Stimulated activated CD4-positive, alpha-beta T cell treated with anti-CD3 and anti-CD28 coated beads, TNF-alpha, amount 100 ng/mL, for 4 hours (primary cell): ENCODE results near the gene LCAT.
A peak's percentile ranks its signal among the peaks of the same experiment; 100 is the strongest.
"Not testable (repeated sequence)": the region's sequence is repeated elsewhere in the genome, so short reads cannot be mapped to it uniquely, and the experiment has no call there.

Experiments
- DNase-seq, 3 experiments: peaks; one replicate each; pipeline ENCODE4 v3.0.0-alpha.2; 2020; ENCODE audit warnings: low read depth in 3 of 3

Gene LCAT

GRCh38 chr16:67943619-67944504 lies at the start of gene LCAT:
TSS of gene LCAT (minus strand) at chr16:67944120. CDS start at chr16:67944101, 19 bp downstream.
- no peak for DNase-seq

GRCh38 chr16:67993207-67994039 lies 49.5 kb upstream of the LCAT start:
- DNase-seq, result peak; percentile 58 to 71 (median 63)

GRCh38 chr16:67992661-67993206 lies 48.8 kb upstream of the LCAT start:
- DNase-seq, result no peak

GRCh38 chr16:67990018-67990386 lies 46.1 kb upstream of the LCAT start:
- no peak for DNase-seq

- no peak for DNase-seq
These were observed 45.5 kb upstream of the LCAT start for GRCh38 chr16:67989322-67990017.

GRCh38 chr16:67988675-67989074 lies 44.8 kb upstream of the LCAT start:
- DNase-seq, result no peak

GRCh38 chr16:67987460-67988160 lies 43.7 kb upstream of the LCAT start:
- DNase-seq, result no peak

GRCh38 chr16:67986949-67987348 lies 43.0 kb upstream of the LCAT start:
- DNase-seq, result no peak

GRCh38 chr16:67982011-67982696 lies 38.2 kb upstream of the LCAT start:
- DNase-seq, result no peak

- DNase-seq, result no peak
These were observed 36.2 kb upstream of the LCAT start, which contains the start of gene DPEP3 for GRCh38 chr16:67979955-67980678. TSS of gene DPEP3 (minus strand) at chr16:67980499. CDS start at chr16:67980380, 119 bp downstream.

- no peak for DNase-seq
These were observed 33.7 kb upstream of the LCAT start for GRCh38 chr16:67977469-67978227.

GRCh38 chr16:67977005-67977404 lies 33.1 kb upstream of the LCAT start:
- no peak for DNase-seq

GRCh38 chr16:67976205-67976604 lies 32.3 kb upstream of the LCAT start:
- DNase-seq, result no peak

- no peak for DNase-seq
These were observed 31.6 kb upstream of the LCAT start for GRCh38 chr16:67975321-67976105.

- not testable (repeated sequence) for DNase-seq
These were observed 28.4 kb upstream of the LCAT start for GRCh38 chr16:67972285-67972684.

GRCh38 chr16:67971111-67971510 lies 27.2 kb upstream of the LCAT start:
- DNase-seq, result no peak

GRCh38 chr16:67969254-67970039 lies 25.5 kb upstream of the LCAT start:
- DNase-seq, result no peak
